Epithelial cell of proximal tubule (primary cell): ENCODE data around the gene CDH4. TPM values are rescaled to one million over a fixed set of nuclear protein-coding genes. Genes with fewer than 3 reads are reported as not detected.
"Not testable (repeated sequence)": the region's sequence is repeated elsewhere in the genome, so short reads cannot be mapped to it uniquely, and the experiment has no call there.

Experiments
- DNase-seq: peaks from one replicate; pipeline ENCODE4 v3.0.0-alpha.2; 2011; ENCODE audit warnings: low read depth
- H3K4me3 ChIP-seq: 2 replicates; pipeline ENCODE4 v1.5.1; 2011; ENCODE audit warnings: low read depth, mild to moderate bottlenecking, low read length
- CTCF ChIP-seq: conservative IDR thresholded peaks from 2 replicates; pipeline ENCODE4 v1.5.1; 2012; ENCODE audit warnings: low read depth, mild to moderate bottlenecking, low read length
- total RNA-seq: library from RNA; depleted of rRNA; stranded (reverse); fragments of >200 nt; gene quantifications from 2 replicates; pipeline ENCODE4 v1.2.3, GENCODE V29; 2015

CDH4 gene
- total RNA-seq, 1 donor from 2014 or later, result 17.1 TPM

GRCh38 chr20:61976644-61977418 lies 724.8 kb downstream of the CDH4 start:
- DNase-seq, result no peak
- H3K4me3 ChIP-seq, result no peak overlapping the region
- no peak for TF ChIP-seq CTCF

- no peak for DNase-seq
- no peak for TF ChIP-seq CTCF
- no peak overlapping the region for H3K4me3 ChIP-seq
Measured at GRCh38 chr20:61977419-61977786, 725.3 kb downstream of the CDH4 start.

DNA sequence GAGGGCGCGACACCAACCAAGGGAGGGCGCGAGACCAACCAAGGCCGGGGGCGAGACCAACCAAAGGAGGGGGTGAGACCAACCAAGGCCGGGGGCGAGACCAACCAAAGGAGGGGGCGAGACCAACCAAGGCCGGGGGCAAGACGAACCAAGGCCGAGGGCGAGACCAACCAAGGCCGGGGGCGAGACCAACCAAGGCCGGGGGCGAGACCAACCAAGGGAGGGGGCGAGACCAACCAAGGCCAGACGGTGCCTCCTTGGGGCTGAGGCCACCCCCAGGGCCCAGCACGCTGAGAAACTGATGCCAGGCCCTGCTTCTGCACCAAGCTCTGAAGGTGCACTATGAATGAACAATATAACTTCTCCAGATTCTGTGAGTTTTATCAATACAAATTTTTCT lies 726.4 kb downstream of the CDH4 start:
- DNase-seq, result no peak

DNA sequence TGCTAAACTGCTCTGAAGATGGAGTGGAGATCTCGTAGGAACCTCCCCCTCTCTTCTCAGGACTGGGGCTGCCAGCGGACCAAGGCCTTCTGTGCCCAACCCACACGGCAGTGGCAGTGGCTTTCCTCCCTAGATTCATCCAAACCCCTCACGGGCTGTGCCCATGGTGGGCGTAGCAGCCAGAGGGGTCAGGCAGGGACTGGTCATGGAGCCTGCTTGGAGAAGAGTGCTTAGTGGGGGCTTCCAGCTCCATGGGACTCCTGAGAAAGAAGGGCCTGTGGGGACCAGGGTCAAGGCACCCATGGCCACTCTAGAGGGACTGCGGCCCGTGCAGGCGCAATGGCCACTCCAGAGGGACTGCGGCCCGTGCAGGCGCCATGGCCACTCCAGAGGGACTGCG lies 727.0 kb downstream of the CDH4 start:
- H3K4me3 ChIP-seq, result no peak overlapping the region
- TF ChIP-seq CTCF, result no peak
- no peak for DNase-seq

More for the DNA sequence above, 726.4 kb downstream of the CDH4 start:
- no peak for TF ChIP-seq CTCF
- H3K4me3 ChIP-seq, result no peak overlapping the region

GRCh38 chr20:61979701-61980635 lies 727.9 kb downstream of the CDH4 start:
- TF ChIP-seq CTCF, result no peak
- no peak for DNase-seq
- no peak overlapping the region for H3K4me3 ChIP-seq

GRCh38 chr20:61980647-61981583 lies 728.9 kb downstream of the CDH4 start:
- no peak for DNase-seq
- no peak overlapping the region for H3K4me3 ChIP-seq
- TF ChIP-seq CTCF, result peak; percentile 52

DNA sequence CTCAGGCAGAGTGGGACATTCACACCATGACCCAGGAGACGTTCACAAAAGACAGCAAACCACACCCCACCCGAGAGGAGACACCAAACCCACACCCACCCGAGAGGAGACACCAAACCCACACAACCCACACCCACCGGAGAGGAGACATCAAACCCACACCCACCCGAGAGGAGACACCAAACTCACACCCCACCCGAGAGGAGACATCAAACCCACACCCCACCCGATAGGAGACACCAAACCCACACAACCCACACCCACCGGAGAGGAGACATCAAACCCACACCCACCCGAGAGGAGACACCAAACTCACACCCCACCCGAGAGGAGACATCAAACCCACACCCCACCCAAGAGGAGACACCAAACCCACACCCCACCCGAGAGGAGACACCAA lies 729.6 kb downstream of the CDH4 start:
- H3K4me3 ChIP-seq, DNase-seq: not testable (repeated sequence)
